HepG2 (cell line): ENCODE results near the gene RHOV. TPM values are rescaled to one million over a fixed set of nuclear protein-coding genes. Genes with fewer than 3 reads are reported as not detected.

Experiments used
- ATAD3A ChIP-seq: sonication (generic); formaldehyde crosslinking; IDR thresholded peaks from 2 replicates; pipeline ENCODE4 v1.4.0; 2020; ENCODE audit warnings: missing genetic modification reagents
- CENPT ChIP-seq: sonication (generic); formaldehyde crosslinking; IDR thresholded peaks from 2 replicates; pipeline ENCODE4 v1.8.0; 2022; ENCODE audit warnings: low read depth, mild to moderate bottlenecking, moderate library complexity, missing genetic modification reagents
- ELF3 ChIP-seq: IDR thresholded peaks from 2 replicates; pipeline ENCODE4 v1.6.1; 2016; ENCODE audit warnings: missing genetic modification reagents, missing compliant biosample characterization
- FOXP1 ChIP-seq, 2 experiments: fragments of 450-650 bp in 1 of 2; IDR thresholded peaks; 2 replicates each; pipeline ENCODE4 v1.6.1; 2017 to 2018; ENCODE audit warnings: antibody characterized with exemption in 1 of 2
- HNRNPL ChIP-seq: fragments of 200-400 bp; formaldehyde crosslinking; IDR thresholded peaks from 2 replicates; pipeline ENCODE4 v1.6.1; 2017; ENCODE audit warnings: mild to moderate bottlenecking, low read depth, low read length
- JARID2 ChIP-seq: sonication (generic); formaldehyde crosslinking; IDR thresholded peaks from 2 replicates; pipeline ENCODE4 v1.8.1; 2023; ENCODE audit warnings: missing genetic modification reagents, inconsistent platforms; ENCODE audit not compliant: insufficient replicate concordance
- JUN ChIP-seq: sonication (generic); formaldehyde crosslinking; IDR thresholded peaks from 2 replicates; pipeline ENCODE4 v1.4.0; 2020; ENCODE audit warnings: mild to moderate bottlenecking, missing genetic modification reagents
- PBX2 ChIP-seq: IDR thresholded peaks from 2 replicates; pipeline ENCODE4 v1.6.1; 2016; ENCODE audit warnings: control low read depth
- PCBP1 ChIP-seq: fragments of 200-400 bp; formaldehyde crosslinking; IDR thresholded peaks from 2 replicates; pipeline ENCODE4 v1.6.1; 2017; ENCODE audit warnings: mild to moderate bottlenecking, low read depth, low read length, borderline replicate concordance
- PHF5A ChIP-seq: IDR thresholded peaks from one replicate; pipeline ENCODE4 v1.6.1; 2018; ENCODE audit warnings: low read depth, missing genetic modification reagents; ENCODE audit not compliant: unreplicated experiment
- SAP130 ChIP-seq: IDR thresholded peaks from 2 replicates; pipeline ENCODE4 v1.6.1; 2016; ENCODE audit warnings: low read depth
- SIX1 ChIP-seq: sonication (generic); formaldehyde crosslinking; IDR thresholded peaks from 2 replicates; pipeline ENCODE4 v1.4.0; 2020; ENCODE audit warnings: missing genetic modification reagents, borderline replicate concordance
- TRIM24 ChIP-seq: sonication (generic); formaldehyde crosslinking; IDR thresholded peaks from 2 replicates; pipeline ENCODE4 v1.8.0; 2022; ENCODE audit warnings: mild to moderate bottlenecking, missing genetic modification reagents
- WIZ ChIP-seq: sonication (generic); formaldehyde crosslinking; IDR thresholded peaks from 2 replicates; pipeline ENCODE4 v1.5.1; 2020; ENCODE audit warnings: mild to moderate bottlenecking, missing genetic modification reagents
- ZFX ChIP-seq: sonication (generic); formaldehyde crosslinking; IDR thresholded peaks from 2 replicates; pipeline ENCODE4 v1.4.0; 2020; ENCODE audit warnings: mild to moderate bottlenecking, low read depth, missing genetic modification reagents, moderate library complexity
- ZNF17 ChIP-seq: sonication (generic); formaldehyde crosslinking; IDR thresholded peaks from 2 replicates; pipeline ENCODE4 v1.5.0; 2020; ENCODE audit warnings: mild to moderate bottlenecking, missing genetic modification reagents
- ZNF180 ChIP-seq: sonication (generic); formaldehyde crosslinking; IDR thresholded peaks from 2 replicates; pipeline ENCODE4 v1.4.0; 2020; ENCODE audit warnings: low read depth, missing genetic modification reagents, borderline replicate concordance
- ZNF251 ChIP-seq: sonication (generic); formaldehyde crosslinking; IDR thresholded peaks from 2 replicates; pipeline ENCODE4 v1.9.0; 2021; ENCODE audit warnings: mild to moderate bottlenecking, missing genetic modification reagents
- ZNF296 ChIP-seq: sonication (generic); formaldehyde crosslinking; conservative IDR thresholded peaks from 2 replicates; pipeline ENCODE4 v1.5.0; 2020; ENCODE audit warnings: mild to moderate bottlenecking, missing genetic modification reagents
- ZNF329 ChIP-seq: sonication (generic); formaldehyde crosslinking; IDR thresholded peaks from 2 replicates; pipeline ENCODE4 v1.9.0; 2021; ENCODE audit warnings: low read depth, mild to moderate bottlenecking, missing genetic modification reagents
- ZNF432 ChIP-seq: sonication (generic); formaldehyde crosslinking; IDR thresholded peaks from 2 replicates; pipeline ENCODE4 v1.5.0; 2020; ENCODE audit warnings: missing genetic modification reagents, mild to moderate bottlenecking, borderline replicate concordance
- ZNF567 ChIP-seq: sonication (generic); formaldehyde crosslinking; IDR thresholded peaks from 2 replicates; pipeline ENCODE4 v1.8.1; 2023; ENCODE audit warnings: mild to moderate bottlenecking, missing genetic modification reagents, borderline replicate concordance
- ZNF710 ChIP-seq: sonication (generic); formaldehyde crosslinking; IDR thresholded peaks from 2 replicates; pipeline ENCODE4 v1.5.0; 2020; ENCODE audit warnings: mild to moderate bottlenecking, missing genetic modification reagents, borderline replicate concordance
- ZNF766 ChIP-seq: sonication (generic); formaldehyde crosslinking; IDR thresholded peaks from 2 replicates; pipeline ENCODE4 v1.5.0; 2020; ENCODE audit warnings: missing genetic modification reagents, borderline replicate concordance
- ZSCAN30 ChIP-seq: sonication (generic); formaldehyde crosslinking; IDR thresholded peaks from 2 replicates; pipeline ENCODE4 v1.5.0; 2020; ENCODE audit warnings: mild to moderate bottlenecking, missing genetic modification reagents
- polyA plus RNA-seq, 8 experiments: library from polyadenylated mRNA; depleted of rRNA in 3 of 8; stranded (reverse) in 7 of 8; unstranded in 1 of 8; fragments of >200 nt; fragmentation: Illumina TruSeq in 4 of 8; extraction: Trizol in 4 of 8; gene quantifications; 2 replicates each; pipeline versions ENCODE4 v1.2.1 to v1.2.3, GENCODE V29; 2011 to 2016; ENCODE audit warnings: low read depth in 4 of 8, missing spikeins in 1 of 8, mixed read lengths in 1 of 8; ENCODE audit not compliant: insufficient read depth in 1 of 8
- total RNA-seq, 5 experiments: library from RNA; depleted of rRNA; stranded (reverse); fragments of >200 nt; fragmentation: Illumina TruSeq; extraction: Trizol; gene quantifications; 2 replicates each; pipeline ENCODE4 v1.2.3, GENCODE V29; 2016; ENCODE audit warnings: low read depth in 1 of 5
- TF ChIP-seq, protein P1 (sequence below): sonication (generic); formaldehyde crosslinking; IDR thresholded peaks from 2 replicates; pipeline ENCODE4 v1.4.0; 2020; ENCODE audit warnings: missing genetic modification reagents
- TF ChIP-seq, protein P2 (sequence below): IDR thresholded peaks from 2 replicates; pipeline ENCODE4 v1.6.1; 2016; ENCODE audit warnings: mild to moderate bottlenecking, missing biosample characterization, missing genetic modification reagents

RHOV gene
- total and polyA plus RNA-seq, 2 of the 13 experiments (the other 11 are each of a cell fraction or from before 2014, with no cell fraction given), result 0.17 to 0.18 TPM

DNA sequence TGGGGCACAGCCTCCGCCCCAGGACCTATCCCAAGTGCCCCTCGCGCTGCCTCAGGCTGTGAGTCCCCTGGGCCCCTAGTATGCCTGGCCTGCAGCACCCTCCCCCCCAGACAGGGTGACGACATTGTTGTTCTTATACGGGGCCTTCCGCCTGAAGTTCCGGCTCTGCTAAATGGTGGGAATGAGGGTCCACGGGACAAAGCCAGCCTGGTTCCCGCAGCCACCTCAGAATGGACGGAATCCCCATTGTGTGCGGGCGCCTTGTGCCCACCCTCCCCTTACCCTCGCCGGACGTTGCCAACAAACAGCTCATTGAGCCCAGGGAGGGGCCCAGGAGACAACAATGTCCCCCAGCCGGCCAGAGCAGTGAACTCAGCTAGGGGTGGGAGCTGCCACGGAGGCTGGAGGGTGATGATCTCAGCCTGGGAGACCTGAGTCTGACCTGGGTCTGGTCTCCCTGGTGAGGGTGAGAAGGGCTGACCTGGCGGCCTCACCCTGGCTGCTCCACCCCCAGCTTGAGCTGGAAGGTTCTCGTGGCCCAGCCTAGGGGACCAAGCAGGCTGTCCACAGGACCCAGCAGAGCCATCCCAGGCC, 44.9 kb upstream of the RHOV start (continued):
- TF ChIP-seq JARID2 (no peak), ZNF180 (CRISPR knock-in tag) (no peak), HNRNPL (no peak), ZNF567 (CRISPR knock-in tag) (no peak), WIZ (CRISPR knock-in tag) (no peak; the same call in 1 of the 2 replicates), SAP130 (peak; percentile 38), FOXP1 (IDR thresholded peaks at IDR 0.05) (no peak), FOXP1 (CRISPR knock-in tag; IDR thresholded peaks at IDR 0.05) (no peak), ZNF296 (no peak), ZFX (peak; percentile 43), PHF5A (CRISPR knock-in tag) (no peak), PBX2 (CRISPR knock-in tag) (no peak), SIX1 (CRISPR knock-in tag) (no peak), ELF3 (CRISPR knock-in tag) (peak; percentile 42; the same call in 1 of the 2 replicates), JUN (peak; percentile 17; the same call in 1 of the 2 replicates), ATAD3A (no peak), TRIM24 (no peak), ZNF766 (CRISPR knock-in tag) (no peak), ZNF710 (CRISPR knock-in tag) (peak; percentile 34; the same call in 1 of the 2 replicates), ZNF432 (no peak), ZNF329 (CRISPR knock-in tag) (no peak), CENPT (CRISPR knock-in tag) (no peak), ZSCAN30 (CRISPR knock-in tag) (no peak), PCBP1 (no peak), ZNF251 (CRISPR knock-in tag) (no peak), ZNF17 (CRISPR knock-in tag) (no peak)
- TF ChIP-seq, protein P1, sequence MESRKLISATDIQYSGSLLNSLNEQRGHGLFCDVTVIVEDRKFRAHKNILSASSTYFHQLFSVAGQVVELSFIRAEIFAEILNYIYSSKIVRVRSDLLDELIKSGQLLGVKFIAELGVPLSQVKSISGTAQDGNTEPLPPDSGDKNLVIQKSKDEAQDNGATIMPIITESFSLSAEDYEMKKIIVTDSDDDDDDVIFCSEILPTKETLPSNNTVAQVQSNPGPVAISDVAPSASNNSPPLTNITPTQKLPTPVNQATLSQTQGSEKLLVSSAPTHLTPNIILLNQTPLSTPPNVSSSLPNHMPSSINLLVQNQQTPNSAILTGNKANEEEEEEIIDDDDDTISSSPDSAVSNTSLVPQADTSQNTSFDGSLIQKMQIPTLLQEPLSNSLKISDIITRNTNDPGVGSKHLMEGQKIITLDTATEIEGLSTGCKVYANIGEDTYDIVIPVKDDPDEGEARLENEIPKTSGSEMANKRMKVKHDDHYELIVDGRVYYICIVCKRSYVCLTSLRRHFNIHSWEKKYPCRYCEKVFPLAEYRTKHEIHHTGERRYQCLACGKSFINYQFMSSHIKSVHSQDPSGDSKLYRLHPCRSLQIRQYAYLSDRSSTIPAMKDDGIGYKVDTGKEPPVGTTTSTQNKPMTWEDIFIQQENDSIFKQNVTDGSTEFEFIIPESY, result no peak
- TF ChIP-seq, protein P2, sequence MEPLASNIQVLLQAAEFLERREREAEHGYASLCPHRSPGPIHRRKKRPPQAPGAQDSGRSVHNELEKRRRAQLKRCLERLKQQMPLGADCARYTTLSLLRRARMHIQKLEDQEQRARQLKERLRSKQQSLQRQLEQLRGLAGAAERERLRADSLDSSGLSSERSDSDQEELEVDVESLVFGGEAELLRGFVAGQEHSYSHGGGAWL (CRISPR knock-in tag), result 0 out of 2 replicates have a peak, but pooled peaks have one; percentile 49
